ENCODE measurements around the gene ZNF513.

ZNF513 gene

GRCh38 chr2:27420996-27421395, 40.5 kb upstream of the ZNF513 start:
- H3K9me3 ChIP-seq (ENCODE audit: control insufficient read depth, insufficient read depth, low read length): no peaks in the 10 kb centered on the region
- no peaks in the 10 kb centered on the region for H3K4me1 ChIP-seq (ENCODE audit: control insufficient read depth, low read length)
- H3K36me3 ChIP-seq (ENCODE audit: control insufficient read depth, low read length): no peaks in the 10 kb centered on the region
- no peaks in the 10 kb centered on the region for H3K9me2 ChIP-seq (replicated peaks; ENCODE audit: control insufficient read depth, low read length)
- no peak for TF ChIP-seq EZH2phosphoT487 (IDR thresholded peaks at IDR 0.05; ENCODE audit: borderline replicate concordance, low read length)
- TF ChIP-seq, protein P1, sequence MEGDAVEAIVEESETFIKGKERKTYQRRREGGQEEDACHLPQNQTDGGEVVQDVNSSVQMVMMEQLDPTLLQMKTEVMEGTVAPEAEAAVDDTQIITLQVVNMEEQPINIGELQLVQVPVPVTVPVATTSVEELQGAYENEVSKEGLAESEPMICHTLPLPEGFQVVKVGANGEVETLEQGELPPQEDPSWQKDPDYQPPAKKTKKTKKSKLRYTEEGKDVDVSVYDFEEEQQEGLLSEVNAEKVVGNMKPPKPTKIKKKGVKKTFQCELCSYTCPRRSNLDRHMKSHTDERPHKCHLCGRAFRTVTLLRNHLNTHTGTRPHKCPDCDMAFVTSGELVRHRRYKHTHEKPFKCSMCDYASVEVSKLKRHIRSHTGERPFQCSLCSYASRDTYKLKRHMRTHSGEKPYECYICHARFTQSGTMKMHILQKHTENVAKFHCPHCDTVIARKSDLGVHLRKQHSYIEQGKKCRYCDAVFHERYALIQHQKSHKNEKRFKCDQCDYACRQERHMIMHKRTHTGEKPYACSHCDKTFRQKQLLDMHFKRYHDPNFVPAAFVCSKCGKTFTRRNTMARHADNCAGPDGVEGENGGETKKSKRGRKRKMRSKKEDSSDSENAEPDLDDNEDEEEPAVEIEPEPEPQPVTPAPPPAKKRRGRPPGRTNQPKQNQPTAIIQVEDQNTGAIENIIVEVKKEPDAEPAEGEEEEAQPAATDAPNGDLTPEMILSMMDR (IDR thresholded peaks at IDR 0.05; ENCODE audit: low read depth, low read length, poor library complexity, severe bottlenecking): no peak
- no peaks in the 10 kb centered on the region for H3K27me3 ChIP-seq (ENCODE audit: control insufficient read depth, low read length)
- H3K27ac ChIP-seq (ENCODE audit: low read depth, low read length): no peak overlapping the region
- no peaks in the 10 kb centered on the region for H4K20me1 ChIP-seq (ENCODE audit: control insufficient read depth, insufficient read depth, low read depth, low read length)
- H3F3A ChIP-seq (ENCODE audit: control insufficient read depth, insufficient read depth): no peaks in the 10 kb centered on the region
- no peak overlapping the region for H3K4me3 ChIP-seq (ENCODE audit: low read length)
- H3K79me2 ChIP-seq (ENCODE audit: control insufficient read depth, low read length): no peaks in the 10 kb centered on the region
- no peak overlapping the region for H3K4me2 ChIP-seq (ENCODE audit: low read length)

DNA sequence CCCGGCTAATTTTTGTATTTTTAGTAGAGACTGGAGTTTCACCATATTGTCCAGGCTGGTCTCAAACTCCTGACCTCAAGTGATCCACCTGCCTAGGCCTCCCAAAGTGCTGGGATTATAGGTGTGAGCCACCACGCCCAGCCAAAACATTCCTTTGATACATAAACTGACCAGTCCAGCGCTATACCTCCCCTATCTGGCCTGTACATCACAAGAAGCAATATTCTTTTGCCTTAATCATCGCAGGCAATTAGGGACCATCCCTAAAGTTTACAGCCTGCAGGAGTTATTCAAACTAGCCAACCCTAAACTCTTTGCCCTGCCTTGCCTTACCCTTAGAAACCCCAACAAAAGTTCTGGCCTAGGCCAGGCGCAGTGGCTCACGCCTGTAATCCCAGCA, 35.6 kb upstream of the ZNF513 start:
- H3K9me3 ChIP-seq (ENCODE audit: control insufficient read depth, insufficient read depth, low read length): no peaks in the 10 kb centered on the region
- no peaks in the 10 kb centered on the region for H4K20me1 ChIP-seq (ENCODE audit: control insufficient read depth, insufficient read depth, low read depth, low read length)
- H3K27me3 ChIP-seq (ENCODE audit: control insufficient read depth, low read length): 0 out of 2 replicates have a peak, but pooled peaks cover 2% of the 10 kb centered on the region
- H3K9me2 ChIP-seq (replicated peaks; ENCODE audit: control insufficient read depth, low read length): no peaks in the 10 kb centered on the region
- no peak overlapping the region for H3K4me2 ChIP-seq (ENCODE audit: low read length)
- no peak overlapping the region for H3K27ac ChIP-seq (ENCODE audit: low read depth, low read length)
- H3K79me2 ChIP-seq (ENCODE audit: control insufficient read depth, low read length): no peaks in the 10 kb centered on the region
- H3F3A ChIP-seq (ENCODE audit: control insufficient read depth, insufficient read depth): no peaks in the 10 kb centered on the region
- no peak overlapping the region for H3K4me3 ChIP-seq (ENCODE audit: low read length)
- no peaks in the 10 kb centered on the region for H3K4me1 ChIP-seq (ENCODE audit: control insufficient read depth, low read length)
- no peaks in the 10 kb centered on the region for H3K36me3 ChIP-seq (ENCODE audit: control insufficient read depth, low read length)
- TF ChIP-seq EZH2phosphoT487 (IDR thresholded peaks at IDR 0.05; ENCODE audit: borderline replicate concordance, low read length): no peak

DNA sequence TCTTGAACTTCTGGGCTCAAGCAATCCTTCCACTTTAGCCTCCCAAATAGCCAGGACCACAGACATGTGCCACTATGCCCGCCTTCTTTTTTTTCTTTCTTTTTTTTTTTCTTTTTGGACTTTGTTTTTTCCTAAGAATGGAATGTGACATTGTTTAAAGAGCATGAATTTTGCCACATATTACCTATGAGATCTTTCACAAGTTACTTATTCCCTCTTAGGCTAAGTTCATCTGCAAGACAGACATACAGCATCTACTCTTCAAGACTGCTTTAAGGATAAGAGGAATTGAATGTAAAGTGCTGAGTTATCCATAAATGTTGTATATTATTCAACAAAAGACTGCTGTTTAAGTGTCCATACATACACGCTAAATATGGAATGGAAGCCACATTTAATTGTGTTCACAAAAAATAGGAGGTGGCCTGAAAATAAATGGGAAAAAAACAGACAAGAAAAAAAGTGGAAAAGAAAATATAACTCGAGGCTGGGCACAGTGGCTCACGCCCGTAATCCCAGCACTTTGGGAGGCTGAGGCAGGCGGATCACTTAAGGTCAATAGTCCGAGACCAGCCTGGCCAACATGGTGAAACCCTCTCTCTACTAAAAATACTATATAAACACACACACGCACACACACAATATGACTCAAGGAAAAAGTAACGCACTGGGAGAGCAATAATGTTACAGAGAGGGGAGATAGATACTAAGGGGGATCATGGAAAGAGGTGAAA, 32.1 kb upstream of the ZNF513 start:
- Histone ChIP-seq H3K4me2 (ENCODE audit: low read length) (no peak overlapping the region), H3K36me3 (ENCODE audit: control insufficient read depth, low read length) (peaks cover 14% of the 10 kb centered on the region), H3K4me3 (ENCODE audit: low read length) (no peak overlapping the region), H3K27me3 (ENCODE audit: control insufficient read depth, low read length) (0 out of 2 replicates have a peak, but pooled peaks cover 2% of the 10 kb centered on the region), H3K4me1 (ENCODE audit: control insufficient read depth, low read length) (peaks cover 14% of the 10 kb centered on the region), H3K9me3 (ENCODE audit: control insufficient read depth, insufficient read depth, low read length) (no peaks in the 10 kb centered on the region), H4K20me1 (ENCODE audit: control insufficient read depth, insufficient read depth, low read depth, low read length) (no peaks in the 10 kb centered on the region; the same call in 1 of the 2 replicates), H3K79me2 (ENCODE audit: control insufficient read depth, low read length) (peaks cover 22% of the 10 kb centered on the region), H3K9me2 (replicated peaks; ENCODE audit: control insufficient read depth, low read length) (no peaks in the 10 kb centered on the region), H3K27ac (ENCODE audit: low read depth, low read length) (no peak overlapping the region), H3F3A (ENCODE audit: control insufficient read depth, insufficient read depth) (no peaks in the 10 kb centered on the region)
- TF ChIP-seq, protein P1 (IDR thresholded peaks at IDR 0.05; ENCODE audit: low read depth, low read length, poor library complexity, severe bottlenecking): no peak
- no peak for TF ChIP-seq EZH2phosphoT487 (IDR thresholded peaks at IDR 0.05; ENCODE audit: borderline replicate concordance, low read length)
